ENCODE results near the gene LCN15. TPM values are rescaled to one million over a fixed set of nuclear protein-coding genes. Genes with fewer than 3 reads are reported as not detected.
"Not testable (repeated sequence)": the region's sequence is repeated elsewhere in the genome, so short reads cannot be mapped to it uniquely, and the experiment has no call there.

LCN15 gene
- total and polyA plus RNA-seq, 2 experiments from 2014 or later: 0.77 TPM; not detected in 1

DNA sequence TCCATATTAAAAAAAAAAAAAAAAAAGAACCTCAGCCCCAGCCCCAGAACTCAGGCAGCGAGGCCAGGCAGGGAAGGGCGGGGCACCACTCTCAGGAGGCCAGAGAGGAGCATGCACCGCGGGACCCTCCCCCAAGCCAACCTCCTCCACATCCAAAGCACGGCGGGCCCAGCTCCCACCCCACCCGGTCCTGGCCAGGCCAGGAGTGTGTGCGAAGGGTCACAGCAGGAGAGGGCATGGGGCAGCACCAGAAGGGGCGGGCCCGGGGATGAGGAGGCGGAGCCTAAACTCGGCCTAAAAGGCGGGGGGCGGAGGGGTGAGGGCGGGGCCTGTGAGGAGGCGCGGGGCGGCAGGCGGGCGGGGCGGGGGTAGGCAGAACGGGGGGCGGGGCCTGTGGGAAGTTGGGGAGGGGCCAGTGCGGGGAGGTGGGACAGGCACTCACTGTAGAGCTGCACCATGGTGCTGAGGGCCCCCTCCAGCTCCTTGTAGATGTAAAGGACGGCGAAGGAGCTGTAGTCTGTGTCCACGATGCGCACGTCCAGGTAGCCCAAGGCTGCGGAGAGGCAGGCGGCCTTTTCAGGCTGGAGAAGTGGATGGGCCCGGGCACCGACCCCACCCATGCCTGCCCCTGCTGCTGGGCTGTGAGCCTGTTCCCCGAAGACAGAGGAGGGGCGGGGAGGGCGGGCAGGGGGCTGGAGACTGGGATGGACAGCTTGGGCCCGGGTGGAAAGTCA, 1.2 kb downstream of the LCN15 start:
- no peaks in the 10 kb centered on the region for H3K9me3 ChIP-seq (ENCODE audit: low read depth)
- no peaks in the 10 kb centered on the region for H3K36me3 ChIP-seq
- H3K4me3 ChIP-seq: no peak overlapping the region
- TF ChIP-seq, protein P1, sequence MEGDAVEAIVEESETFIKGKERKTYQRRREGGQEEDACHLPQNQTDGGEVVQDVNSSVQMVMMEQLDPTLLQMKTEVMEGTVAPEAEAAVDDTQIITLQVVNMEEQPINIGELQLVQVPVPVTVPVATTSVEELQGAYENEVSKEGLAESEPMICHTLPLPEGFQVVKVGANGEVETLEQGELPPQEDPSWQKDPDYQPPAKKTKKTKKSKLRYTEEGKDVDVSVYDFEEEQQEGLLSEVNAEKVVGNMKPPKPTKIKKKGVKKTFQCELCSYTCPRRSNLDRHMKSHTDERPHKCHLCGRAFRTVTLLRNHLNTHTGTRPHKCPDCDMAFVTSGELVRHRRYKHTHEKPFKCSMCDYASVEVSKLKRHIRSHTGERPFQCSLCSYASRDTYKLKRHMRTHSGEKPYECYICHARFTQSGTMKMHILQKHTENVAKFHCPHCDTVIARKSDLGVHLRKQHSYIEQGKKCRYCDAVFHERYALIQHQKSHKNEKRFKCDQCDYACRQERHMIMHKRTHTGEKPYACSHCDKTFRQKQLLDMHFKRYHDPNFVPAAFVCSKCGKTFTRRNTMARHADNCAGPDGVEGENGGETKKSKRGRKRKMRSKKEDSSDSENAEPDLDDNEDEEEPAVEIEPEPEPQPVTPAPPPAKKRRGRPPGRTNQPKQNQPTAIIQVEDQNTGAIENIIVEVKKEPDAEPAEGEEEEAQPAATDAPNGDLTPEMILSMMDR (IDR thresholded peaks at IDR 0.05; ENCODE audit: low read depth, low read length): no peak
- H3K4me1 ChIP-seq (ENCODE audit: low read depth): peaks cover 4% of the 10 kb centered on the region
- H3K27ac ChIP-seq: no peak overlapping the region
- DNase-seq (ENCODE audit: low read depth in 1 of 2, low spot score in 1 of 2): peak; percentile 36 to 94
- H3K27me3 ChIP-seq: no peaks in the 10 kb centered on the region

DNA sequence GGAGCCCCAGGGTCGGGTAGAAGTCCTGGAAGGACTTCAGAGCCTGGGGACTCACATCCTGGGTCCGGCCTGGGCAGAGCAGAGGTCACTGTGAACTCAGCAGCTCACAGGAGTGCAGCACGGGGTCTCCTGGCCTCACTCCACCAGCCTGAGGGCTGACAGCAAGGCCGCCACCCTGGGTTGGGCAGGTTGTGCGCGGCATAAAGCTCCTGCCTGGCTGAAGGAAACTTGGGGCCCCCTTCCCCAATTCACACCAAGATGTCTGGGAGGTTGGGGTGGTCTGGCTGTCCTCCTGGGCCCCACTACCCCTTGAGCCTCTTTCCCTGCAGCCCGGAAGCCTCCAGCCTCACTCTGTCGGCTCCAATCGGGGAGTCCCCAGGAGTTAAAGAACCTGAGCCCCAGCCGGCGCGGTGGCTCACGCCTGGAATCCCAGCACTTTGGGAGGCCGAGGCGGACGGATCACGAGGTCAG, 2.1 kb downstream of the LCN15 start:
- Histone ChIP-seq H3K36me3 (no peaks in the 10 kb centered on the region), H3K9me3 (ENCODE audit: low read depth) (no peaks in the 10 kb centered on the region), H3K4me3 (no peak overlapping the region), H3K27ac (peak overlapping the region; percentile 64), H3K4me1 (ENCODE audit: low read depth) (peaks cover 4% of the 10 kb centered on the region), H3K27me3 (no peaks in the 10 kb centered on the region)
- DNase-seq (ENCODE audit: low read depth in 1 of 2, low spot score in 1 of 2): no peak
- TF ChIP-seq, protein P1 (IDR thresholded peaks at IDR 0.05; ENCODE audit: low read depth, low read length): no peak

DNA sequence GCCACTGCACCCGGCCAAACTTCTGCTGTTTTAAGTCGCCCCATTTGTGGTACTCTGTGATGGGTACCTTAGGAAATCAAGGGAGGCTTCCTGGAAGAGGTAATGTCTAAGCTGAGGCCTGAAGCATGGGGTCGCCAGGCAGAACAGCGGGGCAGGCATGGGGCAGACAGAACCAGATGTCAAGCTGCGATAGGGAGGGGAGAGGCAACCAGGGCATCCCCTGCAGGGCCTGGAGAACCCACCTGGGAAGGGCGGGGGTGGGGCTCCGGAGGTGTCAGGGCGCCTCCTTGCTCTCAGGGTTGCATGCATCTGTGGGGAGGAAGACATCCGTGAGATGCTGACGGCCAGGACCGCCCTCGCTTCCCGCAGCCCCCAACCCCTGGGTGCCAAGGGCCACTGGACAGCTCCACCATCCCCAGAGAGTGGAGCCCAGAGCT, 2.8 kb downstream of the LCN15 start:
- H3K4me3 ChIP-seq: no peak overlapping the region
- DNase-seq (ENCODE audit: low read depth in 1 of 2, low spot score in 1 of 2): no peak
- H3K27ac ChIP-seq: no peak overlapping the region
- TF ChIP-seq, protein P1 (IDR thresholded peaks at IDR 0.05; ENCODE audit: low read depth, low read length): no peak
- H3K9me3 ChIP-seq (ENCODE audit: low read depth): no peaks in the 10 kb centered on the region
- H3K27me3 ChIP-seq: no peaks in the 10 kb centered on the region
- peaks cover 4% of the 10 kb centered on the region for H3K4me1 ChIP-seq (ENCODE audit: low read depth)
- no peaks in the 10 kb centered on the region for H3K36me3 ChIP-seq

DNA sequence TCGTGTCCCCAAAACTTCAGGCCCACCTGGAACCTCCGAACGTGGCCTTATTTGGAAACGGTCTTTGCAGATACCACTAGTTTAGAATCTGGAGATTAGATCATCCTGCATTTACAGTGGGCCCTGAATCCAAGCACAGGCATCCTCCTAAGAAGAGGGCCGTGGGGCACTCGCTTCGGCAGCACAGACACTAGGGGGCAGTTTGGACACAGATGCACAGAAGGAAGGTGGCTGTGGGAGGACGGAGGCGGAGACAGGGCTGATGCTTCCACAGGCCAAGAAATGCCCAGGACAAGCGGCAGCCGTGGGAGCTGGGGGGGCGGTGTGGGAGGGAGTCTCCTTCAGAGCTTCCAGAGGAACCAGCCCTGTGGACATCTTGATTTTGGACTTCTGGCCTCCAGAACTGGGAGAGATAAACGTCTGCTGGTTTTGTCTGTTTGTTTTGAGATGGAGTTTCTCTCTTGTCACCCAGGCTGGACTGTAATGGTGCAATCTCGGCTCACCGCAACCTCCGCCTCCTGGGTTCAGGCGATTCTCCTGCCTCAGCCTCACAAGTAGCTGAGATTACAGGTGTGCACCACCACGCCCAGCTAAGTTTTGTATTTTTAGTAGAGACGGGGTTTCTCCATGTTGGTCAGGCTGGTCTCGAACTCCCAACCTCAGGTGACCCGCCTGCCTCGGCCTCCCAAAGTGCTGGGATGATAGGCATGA, 3.3 kb downstream of the LCN15 start:
- H3K27me3 ChIP-seq, H3K27ac ChIP-seq: not testable (repeated sequence)

DNA sequence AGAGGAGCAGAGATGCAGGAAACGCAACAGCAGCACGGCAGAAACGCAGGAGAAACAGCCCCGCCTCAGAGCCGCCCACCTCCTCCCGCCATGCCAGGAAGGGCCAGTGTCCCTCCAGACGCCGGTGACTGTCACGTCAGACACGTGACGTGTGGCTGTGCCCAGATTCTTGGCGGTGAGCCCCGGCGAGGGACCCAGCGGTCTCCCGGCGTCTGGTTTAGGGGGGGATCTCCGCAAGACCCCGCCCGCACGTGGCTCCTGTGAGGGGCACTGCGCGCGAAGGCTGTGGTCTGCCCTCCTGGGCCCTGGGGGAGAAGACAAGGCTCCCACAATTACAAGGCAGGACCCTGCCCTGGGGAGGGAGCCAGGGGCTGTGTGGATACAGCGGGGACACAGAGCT, 3.9 kb downstream of the LCN15 start:
- no peak overlapping the region for H3K4me3 ChIP-seq
- no peaks in the 10 kb centered on the region for H3K27me3 ChIP-seq
- H3K27ac ChIP-seq: no peak overlapping the region
- no peaks in the 10 kb centered on the region for H3K9me3 ChIP-seq (ENCODE audit: low read depth)
- DNase-seq (ENCODE audit: low read depth in 1 of 2, low spot score in 1 of 2): no peak
- no peaks in the 10 kb centered on the region for H3K36me3 ChIP-seq
- TF ChIP-seq, protein P1 (IDR thresholded peaks at IDR 0.05; ENCODE audit: low read depth, low read length): no peak
- peaks cover 4% of the 10 kb centered on the region for H3K4me1 ChIP-seq (ENCODE audit: low read depth)

More for the DNA sequence above, 3.3 kb downstream of the LCN15 start:
- TF ChIP-seq, protein P1 (IDR thresholded peaks at IDR 0.05; ENCODE audit: low read depth, low read length): peak; percentile 81
- H3K9me3 ChIP-seq (ENCODE audit: low read depth); H3K4me3 ChIP-seq; H3K4me1 ChIP-seq (ENCODE audit: low read depth); H3K36me3 ChIP-seq: not testable (repeated sequence)
- DNase-seq (ENCODE audit: low read depth in 1 of 2, low spot score in 1 of 2): peak; percentile 79

Data from cardiac muscle cell (in vitro differentiated cells and primary cell).